Measurements from ENCODE around the gene ITPK1. TPM values are rescaled to one million over a fixed set of nuclear protein-coding genes. Genes with fewer than 3 reads are reported as not detected.

The ITPK1 gene
- total and polyA plus RNA-seq, 10 of the 15 experiments (the other 5 are each of a cell fraction or from before 2014, with no cell fraction given) = 1.3 to 73.2 (median 27.0) TPM

DNA sequence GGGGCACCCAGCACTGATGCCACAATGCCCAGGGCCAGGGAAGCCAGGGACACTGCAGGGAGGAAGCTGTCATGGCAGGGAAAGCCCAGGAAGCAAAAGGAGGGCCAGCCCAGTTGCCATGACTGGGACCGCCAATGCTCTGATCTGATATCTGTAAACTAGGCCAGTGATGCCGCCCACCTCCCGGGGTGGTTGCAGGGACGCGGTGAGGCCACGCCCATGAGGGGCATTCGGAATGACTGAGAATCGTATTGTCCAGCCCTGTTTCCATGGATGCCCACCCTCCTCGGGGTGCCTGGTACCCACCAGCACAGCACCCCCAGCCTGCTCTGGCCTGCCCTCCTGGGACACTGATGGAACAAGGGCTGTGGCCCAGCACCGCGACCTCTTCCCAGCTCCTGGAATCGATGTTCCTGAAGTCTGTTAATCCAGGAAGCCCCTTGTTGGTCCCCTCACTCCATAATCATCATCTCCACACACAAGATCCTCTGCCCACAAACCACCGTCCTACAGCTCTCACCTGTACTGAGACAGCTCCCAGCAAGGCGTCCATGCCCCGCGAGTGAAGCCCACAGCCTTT is 144.0 kb downstream of the ITPK1 start:
- no TSS peak for BruUV-seq (replicated peaks)

DNA sequence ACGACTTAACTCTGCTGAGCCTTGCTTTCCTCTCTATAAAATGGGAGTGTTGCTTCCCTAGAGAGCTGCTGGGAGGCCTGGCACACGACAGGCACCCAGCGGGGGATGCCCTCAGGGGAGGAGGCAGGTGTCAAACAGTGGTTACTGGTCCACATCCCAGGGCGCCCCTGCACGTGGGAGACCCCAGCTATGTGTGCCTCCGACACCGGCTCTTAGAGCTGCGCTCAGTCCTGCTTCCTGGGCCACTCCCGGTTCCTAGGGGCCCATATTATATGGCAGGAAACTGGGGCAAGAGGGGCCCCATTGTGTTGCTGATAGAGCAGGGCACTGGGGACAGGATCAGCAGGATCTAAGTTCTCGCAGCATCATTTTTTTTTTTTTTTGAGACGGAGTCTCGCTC is 145.5 kb downstream of the ITPK1 start:
- ATAC-seq (no peak), FAIRE-seq (no peak), DNase-seq (ENCODE audit: low read depth, low spot score) (no peak)
- no peak for TF ChIP-seq PML (IDR thresholded peaks at IDR 0.05; ENCODE audit: low read length)
- TF ChIP-seq POU2F2 (IDR thresholded peaks at IDR 0.05; ENCODE audit: borderline replicate concordance, low read depth, low read length) = no peak
- TF ChIP-seq, protein P1, sequence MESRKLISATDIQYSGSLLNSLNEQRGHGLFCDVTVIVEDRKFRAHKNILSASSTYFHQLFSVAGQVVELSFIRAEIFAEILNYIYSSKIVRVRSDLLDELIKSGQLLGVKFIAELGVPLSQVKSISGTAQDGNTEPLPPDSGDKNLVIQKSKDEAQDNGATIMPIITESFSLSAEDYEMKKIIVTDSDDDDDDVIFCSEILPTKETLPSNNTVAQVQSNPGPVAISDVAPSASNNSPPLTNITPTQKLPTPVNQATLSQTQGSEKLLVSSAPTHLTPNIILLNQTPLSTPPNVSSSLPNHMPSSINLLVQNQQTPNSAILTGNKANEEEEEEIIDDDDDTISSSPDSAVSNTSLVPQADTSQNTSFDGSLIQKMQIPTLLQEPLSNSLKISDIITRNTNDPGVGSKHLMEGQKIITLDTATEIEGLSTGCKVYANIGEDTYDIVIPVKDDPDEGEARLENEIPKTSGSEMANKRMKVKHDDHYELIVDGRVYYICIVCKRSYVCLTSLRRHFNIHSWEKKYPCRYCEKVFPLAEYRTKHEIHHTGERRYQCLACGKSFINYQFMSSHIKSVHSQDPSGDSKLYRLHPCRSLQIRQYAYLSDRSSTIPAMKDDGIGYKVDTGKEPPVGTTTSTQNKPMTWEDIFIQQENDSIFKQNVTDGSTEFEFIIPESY (IDR thresholded peaks at IDR 0.05) = no peak
- no peak for TF ChIP-seq SP1 (IDR thresholded peaks at IDR 0.05; ENCODE audit: low read depth, low read length)
- TF ChIP-seq PAX5 (IDR thresholded peaks at IDR 0.05; ENCODE audit: borderline replicate concordance, low read depth, low read length) = no peak
- no peak for TF ChIP-seq MYC (IDR thresholded peaks at IDR 0.05; ENCODE audit: insufficient read depth, insufficient read length, insufficient replicate concordance, low read length, severe bottlenecking)
- ChIA-PET CTCF (interaction anchor here (1.4 to 1.6 kb wide), 2 partner anchors 18 to 162 kb away, joined by 3 to 4 read pairs; no protein-coding TSS in a partner anchor), RAD21 (ENCODE audit: unreplicated experiment) (interaction anchor here (0.5 kb wide), 1 partner anchor 355 kb away, joined by 3 read pairs; no protein-coding TSS in a partner anchor), SMC1A (ENCODE audit: uncharacterized antibody, unreplicated experiment) (interaction anchor here (1.0 kb wide), 1 partner anchor 162 kb away, joined by 4 read pairs; no protein-coding TSS in a partner anchor), POLR2A (no interaction called here)
- Histone ChIP-seq H3K79me2 (ENCODE audit: control insufficient read depth, insufficient read depth, low read length) (no peaks in the 10 kb centered on the region; the same call in 1 of the 2 replicates), H2AFZ (ENCODE audit: control insufficient read depth, low read depth, low read length) (no peak overlapping the region), H3K4me2 (ENCODE audit: control insufficient read depth, insufficient read depth) (no peak overlapping the region), H3K27ac (ENCODE audit: control insufficient read depth, insufficient read depth) (no peak overlapping the region), H3K27me3 (replicated peaks in 1 of 2; ENCODE audit: control insufficient read depth in 2 of 2, insufficient read depth in 2 of 2, low read length in 1 of 2) (no peaks in the 10 kb centered on the region), H3K9me3 (replicated peaks; ENCODE audit: control insufficient read depth, insufficient read depth, low read length) (peaks cover 2% of the 10 kb centered on the region; the same call in 1 of the 3 replicates), H3K9ac (ENCODE audit: control insufficient read depth, insufficient read depth, low read length) (no peak overlapping the region), H3K36me3 (ENCODE audit: control insufficient read depth in 2 of 2, insufficient read depth in 2 of 2, low read length in 1 of 2) (peaks cover 0 to 3% of the 10 kb centered on the region in 2 experiments; a peak in 2 of 4 replicates), H3K4me3 (no peak overlapping the region), H3K4me1 (ENCODE audit: control insufficient read depth, insufficient read depth, low read length) (no peaks in the 10 kb centered on the region), H4K20me1 (ENCODE audit: control insufficient read depth, insufficient read depth) (no peaks in the 10 kb centered on the region)
- in situ Hi-C loops (cut with MboI) (no loop called here), intact Hi-C loops (cut with micrococcal nuclease; ENCODE audit: unreplicated experiment) (no loop called here)
- WGBS (ENCODE audit: insufficient coverage, insufficient replicate concordance, low lambda C conversion rate, missing lambda C conversion rate) = 86% methylated on average over 12 of the region's 12 CpGs
- BruUV-seq (replicated peaks) = no TSS peak

More for the DNA sequence above, 144.0 kb downstream of the ITPK1 start:
- no peaks in the 10 kb centered on the region for H3K27me3 ChIP-seq (replicated peaks in 1 of 2; ENCODE audit: control insufficient read depth in 2 of 2, insufficient read depth in 2 of 2, low read length in 1 of 2)
- peaks cover 11% of the 10 kb centered on the region; the same call in 2 of the 3 replicates for H3K9me3 ChIP-seq (replicated peaks; ENCODE audit: control insufficient read depth, insufficient read depth, low read length)
- TF ChIP-seq JUNB (IDR thresholded peaks at IDR 0.05) (no peak), SP1 (IDR thresholded peaks at IDR 0.05; ENCODE audit: low read depth, low read length) (no peak), BHLHE40 (IDR thresholded peaks at IDR 0.05; ENCODE audit: borderline replicate concordance in 1 of 2, low read depth in 2 of 2, low read length in 1 of 2) (no peak), RAD21 (IDR thresholded peaks at IDR 0.05; ENCODE audit: insufficient read depth, low read depth, low read length) (no peak), CBX3 (IDR thresholded peaks at IDR 0.05; ENCODE audit: borderline replicate concordance, low read depth) (no peak), RAD51 (IDR thresholded peaks at IDR 0.05) (no peak), IKZF1 (conservative IDR thresholded peaks at IDR 0.05) (no peak), ETV6 (conservative IDR thresholded peaks at IDR 0.05 in 1 of 2, IDR thresholded peaks at IDR 0.05 in 1 of 2; ENCODE audit: borderline replicate concordance in 1 of 2, low read depth in 1 of 2) (no peak), NFYB (IDR thresholded peaks at IDR 0.05; ENCODE audit: insufficient read depth, low read depth, low read length) (no peak)
- RAD21 ChIA-PET (ENCODE audit: unreplicated experiment) = no interaction called here
- ATAC-seq (no peak), DNase-seq (ENCODE audit: low read depth, low spot score) (no peak), FAIRE-seq (no peak)
- no peaks in the 10 kb centered on the region for H3K4me1 ChIP-seq (ENCODE audit: control insufficient read depth, insufficient read depth, low read length)
- no peak overlapping the region for H3K4me3 ChIP-seq
- H3K4me2 ChIP-seq (ENCODE audit: control insufficient read depth, insufficient read depth) = no peak overlapping the region
- no peak overlapping the region for H3K9ac ChIP-seq (ENCODE audit: control insufficient read depth, insufficient read depth, low read length)
- CTCF ChIA-PET = no interaction called here
- H3K36me3 ChIP-seq (ENCODE audit: control insufficient read depth in 2 of 2, insufficient read depth in 2 of 2, low read length in 1 of 2) = peaks cover 0 to 9% of the 10 kb centered on the region in 2 experiments; a peak in 2 of 4 replicates
- in situ Hi-C loops (cut with MboI) (no loop called here), intact Hi-C loops (cut with micrococcal nuclease; ENCODE audit: unreplicated experiment) (no loop called here)
- no peaks in the 10 kb centered on the region for H4K20me1 ChIP-seq (ENCODE audit: control insufficient read depth, insufficient read depth)
- H2AFZ ChIP-seq (ENCODE audit: control insufficient read depth, low read depth, low read length) = no peak overlapping the region
- POLR2A ChIA-PET = no interaction called here
- WGBS (ENCODE audit: insufficient coverage, insufficient replicate concordance, low lambda C conversion rate, missing lambda C conversion rate) = 94% methylated on average over 16 of the region's 16 CpGs
- SMC1A ChIA-PET (ENCODE audit: uncharacterized antibody, unreplicated experiment) = interaction anchor here (0.9 kb wide), 1 partner anchor 142 kb away, joined by 4 read pairs; no protein-coding TSS in a partner anchor
- no peak overlapping the region for H3K27ac ChIP-seq (ENCODE audit: control insufficient read depth, insufficient read depth)
- no peaks in the 10 kb centered on the region for H3K79me2 ChIP-seq (ENCODE audit: control insufficient read depth, insufficient read depth, low read length)

All from GM12878 (cell line).